NCI-H446 (cell line): Measurements from ENCODE around the gene ST6GAL1.

ENCODE experiments used
- DNase-seq, 2 experiments: peaks; one replicate each; lab custom pipeline; 2025; lab: John Stamatoyannopoulos, UW

Gene ST6GAL1

DNA sequence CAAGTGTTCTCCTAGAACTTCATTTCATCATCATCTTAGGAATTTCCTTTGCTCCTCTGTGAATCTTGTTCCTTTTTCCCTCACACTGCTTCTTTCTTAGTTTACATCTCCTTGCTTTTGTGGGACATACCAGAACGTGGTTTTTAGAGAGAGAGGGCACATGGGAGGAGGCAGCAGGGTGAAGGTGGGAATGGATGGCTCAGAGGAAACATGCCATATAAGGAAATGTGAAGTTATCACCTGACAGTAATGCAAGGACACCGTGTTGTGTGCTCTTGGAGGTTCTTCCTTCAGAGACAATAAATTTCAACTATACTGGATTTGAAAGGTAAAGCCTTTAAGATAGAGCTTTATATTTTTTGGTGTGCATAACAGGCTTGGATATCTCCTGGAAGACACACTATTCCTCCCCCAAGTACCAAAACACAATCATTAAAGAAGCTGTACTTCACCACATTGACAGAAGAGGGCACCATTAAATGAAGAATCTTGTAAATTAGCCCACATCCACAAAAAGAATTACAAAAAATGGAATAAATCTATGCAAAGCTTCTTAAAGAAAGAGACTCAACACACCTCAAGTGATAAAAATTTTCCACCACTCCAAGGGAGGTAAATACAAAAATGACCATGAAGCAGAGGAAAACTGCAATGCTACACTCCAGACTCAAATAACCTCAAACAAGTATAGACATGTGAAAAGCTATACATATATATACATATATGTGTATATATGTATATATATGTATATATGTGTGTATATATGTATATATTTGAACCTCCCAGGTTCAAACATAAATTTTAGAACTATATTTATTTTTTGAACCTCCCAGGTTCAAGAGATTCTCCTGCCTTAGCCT is 182.8 kb downstream of the ST6GAL1 start:
- DNase-seq: peak in 1 of 2 experiments; percentile 12

DNA sequence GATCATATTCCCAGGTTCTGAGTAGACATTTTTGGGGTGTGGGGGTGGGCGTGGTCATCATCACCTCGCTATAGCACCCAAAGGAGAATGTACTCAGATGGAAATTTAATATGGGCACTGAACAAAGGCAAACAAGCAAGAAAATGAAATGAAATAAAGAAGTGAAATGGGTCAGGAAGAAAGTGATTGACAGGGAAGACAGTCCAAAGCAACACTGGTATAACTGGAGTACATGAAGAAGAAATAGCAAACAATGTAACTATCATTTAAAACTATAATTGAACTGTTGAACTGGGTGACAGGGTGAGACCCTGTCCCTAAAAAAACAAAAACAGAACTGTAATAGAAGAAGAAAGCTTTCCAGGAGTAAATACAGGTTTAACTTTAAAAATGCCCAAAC is 184.2 kb downstream of the ST6GAL1 start:
- no peak for DNase-seq

DNA sequence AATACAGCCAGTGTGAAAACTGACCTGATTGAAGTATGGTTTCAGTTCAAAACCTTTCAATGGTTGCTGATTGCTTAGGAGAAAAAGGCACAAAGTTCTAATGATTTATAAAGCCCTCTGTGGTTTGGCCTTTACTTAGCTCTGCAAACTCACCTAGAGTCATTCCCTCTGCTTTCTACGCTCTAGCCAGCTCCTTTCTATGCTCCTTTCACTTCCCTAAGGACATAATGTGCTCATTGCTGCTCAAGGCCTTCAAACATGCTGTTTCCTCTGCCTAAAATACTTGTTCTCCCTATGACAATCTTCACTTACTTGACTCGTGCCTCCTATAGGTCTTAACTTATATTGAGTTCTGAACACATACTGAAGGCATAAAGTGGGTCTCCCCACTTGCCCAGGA is 190.0 kb downstream of the ST6GAL1 start:
- DNase-seq: no peak

DNA sequence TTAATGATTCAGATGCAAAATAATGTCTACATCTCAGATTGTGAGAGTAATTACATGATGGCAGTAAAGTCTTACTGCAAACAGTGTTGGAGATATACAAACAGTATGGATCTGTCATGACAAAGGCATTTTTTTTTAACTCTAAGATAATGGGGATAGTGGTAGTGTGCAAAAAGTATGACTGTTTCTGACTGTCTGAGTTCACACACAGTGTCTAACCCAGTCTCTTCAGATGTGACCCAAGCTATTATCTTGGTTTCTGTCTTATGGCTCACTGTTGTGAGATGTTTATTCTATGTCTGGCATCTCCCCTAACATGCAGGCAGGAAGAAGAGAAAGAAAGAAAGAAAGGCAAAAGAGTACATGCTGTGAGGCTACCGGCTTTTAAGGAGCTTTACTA is 191.9 kb downstream of the ST6GAL1 start:
- DNase-seq: no peak

DNA sequence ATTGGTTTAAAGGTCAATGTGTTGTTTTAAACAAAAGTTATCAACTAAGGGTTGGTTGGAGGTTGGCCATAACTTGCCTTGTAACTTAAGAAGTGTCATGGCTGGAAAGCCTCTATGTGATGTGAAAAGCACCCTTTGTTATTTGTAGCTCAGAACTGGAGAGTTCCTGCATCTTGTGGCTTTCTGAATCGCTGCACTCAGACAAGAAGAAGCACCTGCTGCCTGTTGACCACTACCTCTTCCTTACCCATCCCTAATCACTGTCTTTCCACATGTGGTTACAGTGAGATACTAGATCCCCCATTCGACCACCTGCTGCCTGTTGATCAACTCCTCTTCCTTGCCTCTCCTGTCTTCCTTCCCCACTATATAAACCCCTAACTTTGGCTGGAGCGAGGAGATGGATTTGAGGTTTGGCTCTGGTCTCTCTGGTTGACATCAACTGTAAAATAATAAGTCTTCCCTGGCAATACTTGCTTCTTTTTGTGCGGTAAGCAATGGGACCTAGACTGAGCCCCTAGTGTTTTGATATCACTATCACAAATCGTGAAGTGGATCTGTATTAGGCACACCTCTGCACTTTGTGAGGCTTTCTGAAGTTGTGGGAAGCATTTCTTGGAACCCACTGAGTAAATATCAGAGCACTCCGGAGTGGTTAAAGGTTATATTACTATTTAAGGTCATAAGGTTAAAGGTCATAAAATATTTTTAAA is 195.1 kb downstream of the ST6GAL1 start:
- no peak for DNase-seq
